IMR-90 (cell line): ENCODE measurements around the gene RPS3A. TPM values are rescaled to one million over a fixed set of nuclear protein-coding genes. Genes with fewer than 3 reads are reported as not detected.

Experiments used
- ATAC-seq: fragments of 200-7000 bp; cut with Tn5 transposase; 2 replicates; pipeline ENCODE4 v1.9.1; 2020; ENCODE audit warnings: low read depth, mild to moderate bottlenecking, moderate library complexity
- BruUV-seq: library from RNA; stranded (reverse); fragments of 400-500 nt; replicated peaks from 2 replicates; lab custom pipeline; 2021; lab: Mats Ljungman, UMichigan
- CTCF ChIA-PET: fragments of 300-600 bp; formaldehyde crosslinking; extraction: SDS; loops from one replicate; lab custom pipeline; 2021; ENCODE audit warnings: antibody characterized with exemption; lab: Yijun Ruan, JAX
- POLR2A ChIA-PET: fragments of 300-600 bp; sonication (Branson Sonifier 250); formaldehyde crosslinking; loops from one replicate; lab custom pipeline; 2022; ENCODE audit warnings: antibody characterized with exemption; ENCODE audit not compliant: unreplicated experiment; lab: Charles Lee
- DNase-seq: peaks from one replicate; pipeline ENCODE4 v3.0.0; 2013
- H2AFZ ChIP-seq: replicated peaks from 2 replicates; pipeline ENCODE3; 2013; ENCODE audit warnings: low read length, mild to moderate bottlenecking; ENCODE audit not compliant: poor library complexity
- H2AK5ac ChIP-seq: 2 replicates; pipeline ENCODE4 v1.6.1; 2013; ENCODE audit warnings: low read depth, low read length, inconsistent platforms
- H2AK9ac ChIP-seq: replicated peaks from 2 replicates; pipeline ENCODE3; 2013; ENCODE audit warnings: mild to moderate bottlenecking, low read depth, low read length, moderate library complexity; ENCODE audit not compliant: poor library complexity
- H2BK120ac ChIP-seq: 2 replicates; pipeline ENCODE4 v1.6.1; 2013; ENCODE audit warnings: low read depth, low read length, inconsistent platforms
- H2BK15ac ChIP-seq: 3 replicates; pipeline ENCODE4 v1.6.1; 2013; ENCODE audit warnings: low read depth, low read length, inconsistent platforms
- H2BK20ac ChIP-seq: 2 replicates; pipeline ENCODE4 v1.6.1; 2013; ENCODE audit warnings: low read depth, mild to moderate bottlenecking, inconsistent platforms, low read length, moderate library complexity
- H2BK5ac ChIP-seq: 2 replicates; pipeline ENCODE4 v1.6.1; 2013; ENCODE audit warnings: mild to moderate bottlenecking, low read depth, low read length, inconsistent platforms; ENCODE audit not compliant: poor library complexity, severe bottlenecking
- H3K14ac ChIP-seq: replicated peaks from 2 replicates; pipeline ENCODE4 v1.6.1; 2013; ENCODE audit warnings: low read depth, low read length, inconsistent platforms
- H3K18ac ChIP-seq: 2 replicates; pipeline ENCODE4 v1.6.1; 2013; ENCODE audit warnings: low read depth, low read length, control low read depth
- H3K23ac ChIP-seq: 2 replicates; pipeline ENCODE4 v1.6.1; 2013; ENCODE audit warnings: low read depth, low read length, inconsistent platforms
- H3K27ac ChIP-seq: 2 replicates; pipeline ENCODE4 v1.5.1; 2013; ENCODE audit warnings: mild to moderate bottlenecking, control low read depth, low read length; ENCODE audit not compliant: insufficient read depth
- H3K27me3 ChIP-seq: 2 replicates; pipeline ENCODE4 v1.6.1; 2013; ENCODE audit warnings: low read length; ENCODE audit not compliant: control insufficient read depth, insufficient read depth
- H3K36me3 ChIP-seq: 2 replicates; pipeline ENCODE4 v1.6.1; 2013; ENCODE audit warnings: low read length, mixed read lengths; ENCODE audit not compliant: control insufficient read depth, insufficient read depth
- H3K4ac ChIP-seq: 2 replicates; pipeline ENCODE4 v1.6.1; 2013; ENCODE audit warnings: low read depth, low read length, inconsistent platforms
- H3K4me1 ChIP-seq: 2 replicates; pipeline ENCODE4 v1.6.1; 2013; ENCODE audit warnings: low read length, mixed read lengths; ENCODE audit not compliant: control insufficient read depth, insufficient read depth
- H3K4me2 ChIP-seq: 2 replicates; pipeline ENCODE4 v1.6.1; 2013; ENCODE audit warnings: low read depth, mild to moderate bottlenecking, control low read depth, low read length, moderate library complexity
- H3K4me3 ChIP-seq: 2 replicates; pipeline ENCODE4 v1.5.1; 2013; ENCODE audit warnings: low read depth, mild to moderate bottlenecking, control low read depth, low read length, moderate library complexity; ENCODE audit not compliant: insufficient read depth
- H3K56ac ChIP-seq: 2 replicates; pipeline ENCODE4 v1.6.1; 2013; ENCODE audit warnings: low read length, inconsistent platforms; ENCODE audit not compliant: insufficient read depth; ENCODE audit errors: extremely low read depth
- H3K79me1 ChIP-seq, 2 experiments: 2 replicates each; pipeline ENCODE4 v1.6.1; 2013; ENCODE audit warnings: low read length in 2 of 2, inconsistent platforms in 1 of 2, low read depth in 1 of 2
- H3K9ac ChIP-seq: 2 replicates; pipeline ENCODE4 v1.6.1; 2013; ENCODE audit warnings: low read depth, low read length, control low read depth
- H3K9me1 ChIP-seq: 2 replicates; pipeline ENCODE4 v1.6.1; 2013; ENCODE audit warnings: low read length, inconsistent platforms; ENCODE audit not compliant: insufficient read depth
- H3K9me3 ChIP-seq: 2 replicates; pipeline ENCODE4 v1.6.1; 2013; ENCODE audit warnings: low read length; ENCODE audit not compliant: control insufficient read depth, insufficient read depth
- H4K20me1 ChIP-seq: 2 replicates; pipeline ENCODE4 v1.6.1; 2013; ENCODE audit warnings: low read length, inconsistent platforms; ENCODE audit not compliant: insufficient read depth
- H4K5ac ChIP-seq: 2 replicates; pipeline ENCODE4 v1.6.1; 2013; ENCODE audit warnings: mild to moderate bottlenecking, low read depth, low read length, control low read depth
- H4K8ac ChIP-seq, 2 experiments: 2 replicates each; pipeline ENCODE4 v1.6.1; 2013; ENCODE audit warnings: low read depth in 2 of 2, low read length in 2 of 2, control low read depth in 1 of 2, inconsistent platforms in 1 of 2
- H4K91ac ChIP-seq: 2 replicates; pipeline ENCODE4 v1.6.1; 2013; ENCODE audit warnings: low read depth, low read length, inconsistent platforms; ENCODE audit not compliant: insufficient read depth
- BHLHE40 ChIP-seq: fragments of 150-350 bp; IDR thresholded peaks from 2 replicates; pipeline ENCODE4 v1.6.1; 2016; ENCODE audit warnings: mild to moderate bottlenecking, low read depth, low read length
- CEBPB ChIP-seq: IDR thresholded peaks from 2 replicates; pipeline ENCODE4 v1.6.1; 2012; ENCODE audit warnings: low read depth, low read length, improper control_type of control experiment
- CHD1 ChIP-seq: IDR thresholded peaks from 2 replicates; pipeline ENCODE4 v1.6.1; 2012; ENCODE audit warnings: low read depth, low read length, improper control_type of control experiment
- CTCF ChIP-seq: conservative IDR thresholded peaks from 2 replicates; pipeline ENCODE4 v1.5.1; 2012; ENCODE audit warnings: mild to moderate bottlenecking, low read depth, low read length, improper control_type of control experiment
- ELK1 ChIP-seq: fragments of 150-350 bp; IDR thresholded peaks from 2 replicates; pipeline ENCODE4 v1.6.1; 2016; ENCODE audit warnings: low read depth, mild to moderate bottlenecking, low read length, moderate library complexity, borderline replicate concordance
- FOS ChIP-seq: fragments of 150-350 bp; IDR thresholded peaks from 2 replicates; pipeline ENCODE4 v1.6.1; 2016; ENCODE audit warnings: low read depth, low read length
- MAFK ChIP-seq: IDR thresholded peaks from 2 replicates; pipeline ENCODE4 v1.6.1; 2012; ENCODE audit warnings: low read depth, low read length, improper control_type of control experiment
- MAZ ChIP-seq: IDR thresholded peaks from 2 replicates; pipeline ENCODE4 v1.6.1; 2012; ENCODE audit warnings: low read depth, mild to moderate bottlenecking, low read length, improper control_type of control experiment, moderate library complexity, borderline replicate concordance
- MXI1 ChIP-seq: IDR thresholded peaks from 2 replicates; pipeline ENCODE4 v1.6.1; 2012; ENCODE audit warnings: low read depth, mild to moderate bottlenecking, low read length, moderate library complexity, borderline replicate concordance
- NFE2L2 ChIP-seq: fragments of 150-350 bp; IDR thresholded peaks from 2 replicates; pipeline ENCODE4 v1.6.1; 2016; ENCODE audit warnings: low read depth, mild to moderate bottlenecking, low read length
- POLR2A ChIP-seq: IDR thresholded peaks from 2 replicates; pipeline ENCODE4 v1.6.1; 2012; ENCODE audit warnings: mild to moderate bottlenecking, low read depth, low read length
- RAD21 ChIP-seq: IDR thresholded peaks from 2 replicates; pipeline ENCODE4 v1.6.1; 2012; ENCODE audit warnings: low read length, improper control_type of control experiment
- RCOR1 ChIP-seq: IDR thresholded peaks from 2 replicates; pipeline ENCODE4 v1.6.1; 2012; ENCODE audit warnings: mild to moderate bottlenecking, low read length, improper control_type of control experiment; ENCODE audit not compliant: insufficient replicate concordance
- RFX5 ChIP-seq: IDR thresholded peaks from 2 replicates; pipeline ENCODE4 v1.8.0; 2012; ENCODE audit warnings: low read depth, mild to moderate bottlenecking, low read length, moderate library complexity
- SMC3 ChIP-seq: fragments of 150-350 bp; IDR thresholded peaks from 2 replicates; pipeline ENCODE4 v1.6.1; 2016; ENCODE audit warnings: low read depth, mild to moderate bottlenecking, antibody characterized with exemption, low read length, moderate library complexity
- USF2 ChIP-seq: fragments of 150-350 bp; IDR thresholded peaks from 2 replicates; pipeline ENCODE4 v1.6.1; 2017; ENCODE audit warnings: mild to moderate bottlenecking, antibody characterized with exemption, low read length, low read depth
- WGBS, 2 experiments: methylation state at CpG; one replicate each; pipeline versions ENCODE4 v1.1.5 to v1.1.7; 2013; ENCODE audit warnings: missing lambda C conversion rate in 2 of 2; ENCODE audit not compliant: insufficient read length in 1 of 2; ENCODE audit errors: extremely low coverage in 2 of 2; 5-methylcytosine and 5-hydroxymethylcytosine counted together
- dilution Hi-C: fragments of 300-500 bp; cut with HindIII; formaldehyde crosslinking; loops from one replicate; pipeline ENCODE4 v1.14.3; 2018; ENCODE audit warnings: low sequenced_read_pairs; ENCODE audit not compliant: unreplicated experiment
- in situ Hi-C: fragments of 300-500 bp; cut with MboI; formaldehyde crosslinking; loops from 3 replicates; pipeline ENCODE4 v1.14.3; 2019; ENCODE audit warnings: low sequenced_read_pairs, inconsistent platforms, mixed read lengths
- intact Hi-C: fragments of 100-400 bp; cut with micrococcal nuclease; formaldehyde crosslinking; loops from 2 replicates; pipeline ENCODE4 v1.10.0; 2022
- polyA plus RNA-seq, 3 experiments: library from polyadenylated mRNA; depleted of rRNA; stranded (reverse); fragments of >200 nt; gene quantifications; 2 replicates each; pipeline ENCODE4 v1.2.3, GENCODE V29; 2012; ENCODE audit warnings: low replicate concordance in 1 of 3
- total RNA-seq: library from RNA; depleted of rRNA; stranded (reverse); fragments of >200 nt; gene quantifications from 2 replicates; pipeline ENCODE4 v1.2.3, GENCODE V29; 2012

The RPS3A gene
- total and polyA plus RNA-seq, 2 of the 4 experiments (the other 2 are of a cell fraction) = 1,618 to 1,729 TPM

- no peak overlapping the region for H3K23ac ChIP-seq
- H3K56ac ChIP-seq = no peak overlapping the region
- H3K79me1 ChIP-seq = no peaks in the 10 kb centered on the region
- H2BK20ac ChIP-seq = no peak overlapping the region
- H4K5ac ChIP-seq = no peak overlapping the region
- TF ChIP-seq RCOR1 (no peak), SMC3 (no peak), POLR2A (no peak), USF2 (no peak), FOS (no peak), CTCF (no peak), RFX5 (no peak), CHD1 (no peak), MXI1 (no peak), MAZ (no peak), ELK1 (no peak), RAD21 (no peak), NFE2L2 (no peak), MAFK (no peak), CEBPB (no peak), BHLHE40 (no peak)
- no peak overlapping the region for H3K14ac ChIP-seq
- H3K27ac ChIP-seq = no peak overlapping the region
- no peaks in the 10 kb centered on the region; the same call in 1 of the 2 replicates for H4K20me1 ChIP-seq
- no peak overlapping the region for H3K18ac ChIP-seq
- intact Hi-C loops = no loop called here
- in situ Hi-C loops = no loop called here
- no peaks in the 10 kb centered on the region for H3K27me3 ChIP-seq
- H2AK5ac ChIP-seq = no peak overlapping the region
- ChIA-PET POLR2A (no interaction called here), CTCF (interaction anchor here (0.6 kb wide), 1 partner anchor 14 kb away, joined by 3 read pairs; no protein-coding TSS in a partner anchor)
- H4K8ac ChIP-seq = no peak overlapping the region
- H3K4me1 ChIP-seq = peaks cover 3% of the 10 kb centered on the region; the same call in 1 of the 2 replicates
- no CpG with 5 or more reads among the region's 2 CpGs for WGBS, 2 experiments
- H2BK120ac ChIP-seq = no peak overlapping the region
- H2BK15ac ChIP-seq = no peak overlapping the region
- no peak overlapping the region for H2AK9ac ChIP-seq
- H3K4ac ChIP-seq = no peak overlapping the region
- H3K4me2 ChIP-seq = no peak overlapping the region
- H3K9me1 ChIP-seq = peaks cover 2% of the 10 kb centered on the region; the same call in 1 of the 2 replicates
- H2BK5ac ChIP-seq = no peak overlapping the region
- DNase-seq (no peak), ATAC-seq (no peak)
- peaks cover 11% of the 10 kb centered on the region; the same call in 1 of the 2 replicates for H3K36me3 ChIP-seq
- H3K4me3 ChIP-seq = no peak overlapping the region
- no peak overlapping the region for H4K91ac ChIP-seq
- H3K9ac ChIP-seq = no peak overlapping the region
- no TSS peak for BruUV-seq
- H2AFZ ChIP-seq = no peak overlapping the region
- dilution Hi-C loops = no loop called here
- H3K9me3 ChIP-seq = no peaks in the 10 kb centered on the region
Measured at GRCh38 chr4:151143162-151143561, 43.7 kb downstream of the RPS3A start.
